Measurements from ENCODE around the gene SCARF1.

DNA sequence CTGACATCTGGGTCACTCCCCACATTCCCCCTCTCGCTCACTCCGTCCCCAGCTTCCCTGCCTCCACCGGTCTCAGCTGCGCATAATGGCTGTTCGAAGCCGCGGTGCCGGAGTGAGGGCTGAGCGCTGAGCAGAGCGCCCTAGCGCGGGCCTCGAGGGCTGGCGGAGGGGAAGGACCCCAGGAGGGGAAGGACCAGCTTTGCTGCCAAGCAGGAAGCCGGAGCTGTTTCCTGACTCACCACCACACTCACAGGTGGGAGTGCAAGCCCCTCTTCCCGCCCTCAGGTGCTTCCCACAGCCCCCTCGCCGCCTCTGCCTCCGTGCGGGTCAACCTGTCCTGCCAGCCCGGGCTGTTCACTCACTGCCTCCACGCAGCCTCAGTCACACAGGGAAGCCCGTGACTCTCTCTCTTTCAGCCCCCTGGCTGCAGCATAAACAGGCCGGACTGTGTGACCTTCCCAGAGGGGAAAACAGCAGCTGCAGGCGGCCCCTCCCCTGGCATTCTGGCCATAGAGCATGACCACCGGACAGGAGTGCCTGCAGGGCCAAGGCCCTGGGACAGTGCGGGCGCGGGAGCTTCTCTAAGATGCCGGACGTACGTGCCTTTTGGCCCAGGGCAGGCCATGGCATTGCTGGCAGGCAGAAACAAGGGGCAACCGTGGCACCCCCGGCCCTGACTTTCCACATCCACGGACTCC, 40.6 kb downstream of the SCARF1 start:
- TF ChIP-seq, protein P1, sequence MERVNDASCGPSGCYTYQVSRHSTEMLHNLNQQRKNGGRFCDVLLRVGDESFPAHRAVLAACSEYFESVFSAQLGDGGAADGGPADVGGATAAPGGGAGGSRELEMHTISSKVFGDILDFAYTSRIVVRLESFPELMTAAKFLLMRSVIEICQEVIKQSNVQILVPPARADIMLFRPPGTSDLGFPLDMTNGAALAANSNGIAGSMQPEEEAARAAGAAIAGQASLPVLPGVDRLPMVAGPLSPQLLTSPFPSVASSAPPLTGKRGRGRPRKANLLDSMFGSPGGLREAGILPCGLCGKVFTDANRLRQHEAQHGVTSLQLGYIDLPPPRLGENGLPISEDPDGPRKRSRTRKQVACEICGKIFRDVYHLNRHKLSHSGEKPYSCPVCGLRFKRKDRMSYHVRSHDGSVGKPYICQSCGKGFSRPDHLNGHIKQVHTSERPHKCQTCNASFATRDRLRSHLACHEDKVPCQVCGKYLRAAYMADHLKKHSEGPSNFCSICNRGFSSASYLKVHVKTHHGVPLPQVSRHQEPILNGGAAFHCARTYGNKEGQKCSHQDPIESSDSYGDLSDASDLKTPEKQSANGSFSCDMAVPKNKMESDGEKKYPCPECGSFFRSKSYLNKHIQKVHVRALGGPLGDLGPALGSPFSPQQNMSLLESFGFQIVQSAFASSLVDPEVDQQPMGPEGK (CRISPR knock-in tag; IDR thresholded peaks at IDR 0.05; ENCODE audit: borderline replicate concordance): no peak
- TF ChIP-seq ZNF565 (CRISPR knock-in tag; conservative IDR thresholded peaks at IDR 0.05; ENCODE audit: low read depth) (no peak), ZNF70 (CRISPR knock-in tag; IDR thresholded peaks at IDR 0.05) (no peak), ESRRG (CRISPR knock-in tag; IDR thresholded peaks at IDR 0.05) (no peak), TCF4 (CRISPR knock-in tag; IDR thresholded peaks at IDR 0.05; ENCODE audit: borderline replicate concordance) (no peak)
